Lung (tissue), 12 donors: Measurements from ENCODE around the gene ENO3. TPM values are rescaled to one million over a fixed set of nuclear protein-coding genes. Genes with fewer than 3 reads are reported as not detected.

Experiments used
- ATAC-seq: fragments of 200-7000 bp; cut with Tn5 transposase; one replicate; pipeline ENCODE4 v1.9.1; 2020; ENCODE audit warnings: moderate number of reproducible peaks; ENCODE audit not compliant: insufficient read depth, low FRiP score
- DNase-seq, 3 donors: peaks; one replicate each; pipeline ENCODE4 v3.0.0-alpha.2; 2013 to 2017
- H3K27ac ChIP-seq, 2 donors: one replicate each; pipeline ENCODE4 v1.5.1; 2013; ENCODE audit warnings: mild to moderate bottlenecking in 2 of 2, moderate library complexity in 2 of 2, control low read depth in 1 of 2, inconsistent platforms in 1 of 2, low read depth in 1 of 2, low read length in 1 of 2
- H3K27me3 ChIP-seq, 3 donors: one replicate each; pipeline ENCODE4 v1.5.1; 2013; ENCODE audit warnings: low read length in 2 of 3; ENCODE audit not compliant: control insufficient read depth in 3 of 3, insufficient read depth in 3 of 3
- H3K36me3 ChIP-seq, 4 donors: one replicate each; pipeline ENCODE4 v1.5.1; 2013; ENCODE audit warnings: low read length in 4 of 4, mild to moderate bottlenecking in 1 of 4, moderate library complexity in 1 of 4; ENCODE audit not compliant: control insufficient read depth in 4 of 4, insufficient read depth in 4 of 4
- H3K4me1 ChIP-seq, 5 donors: one replicate each; pipeline ENCODE4 v1.5.1; 2013; ENCODE audit warnings: low read length in 5 of 5, mild to moderate bottlenecking in 2 of 5, moderate library complexity in 1 of 5; ENCODE audit not compliant: control insufficient read depth in 5 of 5, insufficient read depth in 5 of 5
- H3K4me3 ChIP-seq: one replicate; pipeline ENCODE4 v1.5.1; 2013; ENCODE audit warnings: mild to moderate bottlenecking, control low read depth, moderate library complexity
- H3K9ac ChIP-seq, 2 donors: one replicate each; pipeline ENCODE4 v1.5.1; 2013; ENCODE audit warnings: low read length in 2 of 2, control low read depth in 1 of 2; ENCODE audit not compliant: insufficient read depth in 1 of 2
- H3K9me3 ChIP-seq, 4 donors: one replicate each; pipeline ENCODE4 v1.5.1; 2013; ENCODE audit warnings: low read length in 3 of 4, mild to moderate bottlenecking in 1 of 4, moderate library complexity in 1 of 4; ENCODE audit not compliant: control insufficient read depth in 4 of 4, insufficient read depth in 3 of 4
- CTCF ChIP-seq: IDR thresholded peaks from 2 replicates; pipeline ENCODE4 v1.5.1; 2012; ENCODE audit warnings: mild to moderate bottlenecking; ENCODE audit errors: control extremely low read depth, extremely low read depth
- WGBS, 2 donors: extraction: QIAGEN DNeasy Blood & Tissue Kit; methylation state at CpG; one replicate each; pipeline ENCODE4 v1.1.7; 2013; 5-methylcytosine and 5-hydroxymethylcytosine counted together
- polyA plus RNA-seq, 2 donors: library from polyadenylated mRNA; stranded (reverse); fragments of 200-250 nt; gene quantifications; one replicate each; pipeline ENCODE4 v1.2.1, GENCODE V29; 2013
- total RNA-seq, 2 donors: library from RNA; depleted of rRNA in 1 of 2; stranded (reverse); fragments of >200 nt in 1 of 2; gene quantifications; one replicate each; pipeline ENCODE4 v1.2.1, GENCODE V29; 2014 to 2021
- donor health status: control.
- donor health status: control.
- donor health status: Bipolar disorder and iron deficiency.
- donor health status: healthy.
- donor health status: DM: yes; HTN: yes; CAD: no.

The ENO3 gene
- total and polyA plus RNA-seq, 4 donors, result 3.3 to 10.7 (median 8.3) TPM

- no peak for ATAC-seq
- H3K9ac ChIP-seq, result no peak overlapping the region
- DNase-seq, result no peak
- no peaks in the 10 kb centered on the region for H3K9me3 ChIP-seq
- H3K36me3 ChIP-seq, result peaks cover 0 to 2% (median 0%) of the 10 kb centered on the region in 4 donors
- H3K27me3 ChIP-seq, result no peaks in the 10 kb centered on the region
- no peak overlapping the region for H3K4me3 ChIP-seq
- 77 to 85% methylated on average over 14 of the region's 14 CpGs for WGBS, 2 donors
- peaks cover 0 to 20% (median 6%) of the 10 kb centered on the region in 5 donors for H3K4me1 ChIP-seq
- peak overlapping the region in 1 of 2 donors; percentile 0 for H3K27ac ChIP-seq
- TF ChIP-seq CTCF, result no peak
Observed at GRCh38 chr17:4953451-4953961, 2.6 kb downstream of the ENO3 start.

- H3K36me3 ChIP-seq, result peaks cover 3 to 12% (median 5%) of the 10 kb centered on the region in 4 donors
- no peak overlapping the region for H3K4me3 ChIP-seq
- no peak for TF ChIP-seq CTCF
- H3K9me3 ChIP-seq, result no peaks in the 10 kb centered on the region
- 97% methylated on average over 8 of the region's 8 CpGs for WGBS, 2 donors
- ATAC-seq, result no peak
- no peak overlapping the region for H3K27ac ChIP-seq
- no peaks in the 10 kb centered on the region for H3K27me3 ChIP-seq
- H3K9ac ChIP-seq, result no peak overlapping the region
- peaks cover 0 to 20% (median 6%) of the 10 kb centered on the region in 5 donors for H3K4me1 ChIP-seq
- no peak for DNase-seq
Observed at GRCh38 chr17:4955091-4955490, 4.2 kb downstream of the ENO3 start.

- DNase-seq, result no peak
- Histone ChIP-seq H3K36me3 (peaks cover 3 to 19% (median 11%) of the 10 kb centered on the region in 4 donors), H3K9ac (no peak overlapping the region), H3K4me3 (no peak overlapping the region), H3K27ac (no peak overlapping the region), H3K4me1 (peaks cover 0 to 6% (median 0%) of the 10 kb centered on the region in 5 donors), H3K27me3 (no peaks in the 10 kb centered on the region), H3K9me3 (no peaks in the 10 kb centered on the region)
- TF ChIP-seq CTCF, result no peak
- no peak for ATAC-seq
- WGBS, 2 donors, result 82 to 83% methylated on average over 10 of the region's 10 CpGs
Observed at GRCh38 chr17:4956493-4957061, 5.7 kb downstream of the ENO3 start.
